ENCODE results near the gene FSTL3. TPM values are rescaled to one million over a fixed set of nuclear protein-coding genes. Genes with fewer than 3 reads are reported as not detected.

FSTL3 gene
- total and polyA plus RNA-seq, 2 of the 13 experiments (the other 11 are each of a cell fraction or from before 2014, with no cell fraction given), result 13.5 to 15.6 TPM

DNA sequence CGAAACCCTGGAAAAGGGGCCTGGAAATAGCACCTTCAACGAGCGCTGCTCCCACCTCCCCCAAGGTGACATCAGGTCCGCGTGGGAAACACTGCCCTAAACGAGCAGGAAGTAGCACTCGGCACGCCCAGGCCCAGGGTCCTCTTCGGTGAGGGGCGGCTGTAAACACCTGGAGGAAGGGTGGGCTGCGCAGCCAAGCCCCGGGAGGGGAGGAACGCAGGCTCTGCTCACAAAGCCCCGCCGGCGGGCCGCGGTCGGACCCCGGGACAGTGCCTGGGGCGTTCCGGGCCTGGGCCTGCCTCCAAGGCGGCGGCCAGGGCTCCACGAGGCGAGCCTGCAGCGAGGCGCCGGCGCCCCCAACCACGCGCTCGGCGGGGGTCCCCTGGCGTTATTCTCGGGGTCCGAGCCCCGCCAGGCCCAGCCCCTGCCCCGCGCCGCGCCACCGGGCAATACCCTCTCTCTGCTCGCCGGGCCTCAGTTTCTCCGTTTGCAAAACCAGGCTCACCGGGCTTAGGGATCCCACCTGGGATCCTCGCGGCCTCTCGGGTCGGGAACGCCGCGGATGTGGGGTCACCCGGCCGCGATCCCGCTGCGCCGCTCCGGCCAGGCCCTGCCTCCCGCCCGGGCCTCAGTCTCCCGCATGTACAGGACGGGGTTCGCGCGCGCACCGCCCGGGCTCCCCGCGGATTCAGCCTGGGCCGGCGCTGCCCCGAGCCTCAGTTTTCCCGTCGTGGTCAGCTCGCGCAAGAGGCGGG is 13.8 kb upstream of the FSTL3 start (continued):
- TF ChIP-seq, protein P1, sequence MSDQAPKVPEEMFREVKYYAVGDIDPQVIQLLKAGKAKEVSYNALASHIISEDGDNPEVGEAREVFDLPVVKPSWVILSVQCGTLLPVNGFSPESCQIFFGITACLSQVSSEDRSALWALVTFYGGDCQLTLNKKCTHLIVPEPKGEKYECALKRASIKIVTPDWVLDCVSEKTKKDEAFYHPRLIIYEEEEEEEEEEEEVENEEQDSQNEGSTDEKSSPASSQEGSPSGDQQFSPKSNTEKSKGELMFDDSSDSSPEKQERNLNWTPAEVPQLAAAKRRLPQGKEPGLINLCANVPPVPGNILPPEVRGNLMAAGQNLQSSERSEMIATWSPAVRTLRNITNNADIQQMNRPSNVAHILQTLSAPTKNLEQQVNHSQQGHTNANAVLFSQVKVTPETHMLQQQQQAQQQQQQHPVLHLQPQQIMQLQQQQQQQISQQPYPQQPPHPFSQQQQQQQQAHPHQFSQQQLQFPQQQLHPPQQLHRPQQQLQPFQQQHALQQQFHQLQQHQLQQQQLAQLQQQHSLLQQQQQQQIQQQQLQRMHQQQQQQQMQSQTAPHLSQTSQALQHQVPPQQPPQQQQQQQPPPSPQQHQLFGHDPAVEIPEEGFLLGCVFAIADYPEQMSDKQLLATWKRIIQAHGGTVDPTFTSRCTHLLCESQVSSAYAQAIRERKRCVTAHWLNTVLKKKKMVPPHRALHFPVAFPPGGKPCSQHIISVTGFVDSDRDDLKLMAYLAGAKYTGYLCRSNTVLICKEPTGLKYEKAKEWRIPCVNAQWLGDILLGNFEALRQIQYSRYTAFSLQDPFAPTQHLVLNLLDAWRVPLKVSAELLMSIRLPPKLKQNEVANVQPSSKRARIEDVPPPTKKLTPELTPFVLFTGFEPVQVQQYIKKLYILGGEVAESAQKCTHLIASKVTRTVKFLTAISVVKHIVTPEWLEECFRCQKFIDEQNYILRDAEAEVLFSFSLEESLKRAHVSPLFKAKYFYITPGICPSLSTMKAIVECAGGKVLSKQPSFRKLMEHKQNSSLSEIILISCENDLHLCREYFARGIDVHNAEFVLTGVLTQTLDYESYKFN (CRISPR knock-in tag; conservative IDR thresholded peaks at IDR 0.05), result 0 out of 2 replicates have a peak, but pooled peaks have one; percentile 17
- TF ChIP-seq, protein P2, sequence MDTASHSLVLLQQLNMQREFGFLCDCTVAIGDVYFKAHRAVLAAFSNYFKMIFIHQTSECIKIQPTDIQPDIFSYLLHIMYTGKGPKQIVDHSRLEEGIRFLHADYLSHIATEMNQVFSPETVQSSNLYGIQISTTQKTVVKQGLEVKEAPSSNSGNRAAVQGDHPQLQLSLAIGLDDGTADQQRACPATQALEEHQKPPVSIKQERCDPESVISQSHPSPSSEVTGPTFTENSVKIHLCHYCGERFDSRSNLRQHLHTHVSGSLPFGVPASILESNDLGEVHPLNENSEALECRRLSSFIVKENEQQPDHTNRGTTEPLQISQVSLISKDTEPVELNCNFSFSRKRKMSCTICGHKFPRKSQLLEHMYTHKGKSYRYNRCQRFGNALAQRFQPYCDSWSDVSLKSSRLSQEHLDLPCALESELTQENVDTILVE (CRISPR knock-in tag; IDR thresholded peaks at IDR 0.05), result 0 out of 2 replicates have a peak, but pooled peaks have one; percentile 18
- TF ChIP-seq CBX5 (CRISPR knock-in tag; IDR thresholded peaks at IDR 0.05; ENCODE audit: borderline replicate concordance), result no peak
- peak; percentile 69; the same call in 1 of the 2 replicates for TF ChIP-seq ZNF761 (CRISPR knock-in tag; conservative IDR thresholded peaks at IDR 0.05)
- TF ChIP-seq ZNF709 (CRISPR knock-in tag; IDR thresholded peaks at IDR 0.05), result 0 out of 2 replicates have a peak, but pooled peaks have one; percentile 55
- TF ChIP-seq, protein P3, sequence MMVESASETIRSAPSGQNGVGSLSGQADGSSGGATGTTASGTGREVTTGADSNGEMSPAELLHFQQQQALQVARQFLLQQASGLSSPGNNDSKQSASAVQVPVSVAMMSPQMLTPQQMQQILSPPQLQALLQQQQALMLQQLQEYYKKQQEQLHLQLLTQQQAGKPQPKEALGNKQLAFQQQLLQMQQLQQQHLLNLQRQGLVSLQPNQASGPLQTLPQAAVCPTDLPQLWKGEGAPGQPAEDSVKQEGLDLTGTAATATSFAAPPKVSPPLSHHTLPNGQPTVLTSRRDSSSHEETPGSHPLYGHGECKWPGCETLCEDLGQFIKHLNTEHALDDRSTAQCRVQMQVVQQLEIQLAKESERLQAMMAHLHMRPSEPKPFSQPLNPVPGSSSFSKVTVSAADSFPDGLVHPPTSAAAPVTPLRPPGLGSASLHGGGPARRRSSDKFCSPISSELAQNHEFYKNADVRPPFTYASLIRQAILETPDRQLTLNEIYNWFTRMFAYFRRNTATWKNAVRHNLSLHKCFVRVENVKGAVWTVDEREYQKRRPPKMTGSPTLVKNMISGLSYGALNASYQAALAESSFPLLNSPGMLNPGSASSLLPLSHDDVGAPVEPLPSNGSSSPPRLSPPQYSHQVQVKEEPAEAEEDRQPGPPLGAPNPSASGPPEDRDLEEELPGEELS (CRISPR knock-in tag; IDR thresholded peaks at IDR 0.05), result no peak
- 0 out of 2 replicates have a peak, but pooled peaks have one; percentile 1 for TF ChIP-seq BORCS8-MEF2B (CRISPR knock-in tag; IDR thresholded peaks at IDR 0.05)

Data from HepG2 (cell line).